ENCODE results near the gene EPB41L2. TPM values are rescaled to one million over a fixed set of nuclear protein-coding genes. Genes with fewer than 3 reads are reported as not detected.

The EPB41L2 gene
- total RNA-seq, 2 donors from 2014 or later = 43.5 to 47.2 TPM

- Histone ChIP-seq H3K36me3 (replicated peaks in 1 of 2; ENCODE audit: insufficient read depth in 1 of 2, low read depth in 2 of 2) (no peaks in the 10 kb centered on the region), H3K4me1 (peaks cover 16% of the 10 kb centered on the region), H3K9me3 (no peaks in the 10 kb centered on the region), H3K4me3 (no peak overlapping the region), H3K27ac (no peak overlapping the region), H3K27me3 (no peaks in the 10 kb centered on the region)
- DNase-seq = no peak
- intact Hi-C loops (cut with DNase I) = no loop called here
- 81 to 95% methylated on average over 4 of the region's 4 CpGs for WGBS, 2 donors
- no peak for TF ChIP-seq CTCF (IDR thresholded peaks at IDR 0.05)
- no peak for TF ChIP-seq POLR2A (IDR thresholded peaks at IDR 0.05)
- ATAC-seq = no peak
Observed at GRCh38 chr6:130931683-130932082, 131.4 kb downstream of the EPB41L2 start.

GRCh38 chr6:130929036-130929678 lies 133.9 kb downstream of the EPB41L2 start:
- no peak overlapping the region for H3K4me3 ChIP-seq
- intact Hi-C loops (cut with DNase I) = no loop called here
- ATAC-seq = no peak
- H3K36me3 ChIP-seq (replicated peaks in 1 of 2; ENCODE audit: insufficient read depth in 1 of 2, low read depth in 2 of 2) = no peaks in the 10 kb centered on the region
- no peaks in the 10 kb centered on the region for H3K9me3 ChIP-seq
- no peaks in the 10 kb centered on the region for H3K27me3 ChIP-seq
- WGBS, 2 donors = 38 to 42% methylated on average over 7 of the region's 7 CpGs
- no peak for DNase-seq
- TF ChIP-seq POLR2A (IDR thresholded peaks at IDR 0.05) (no peak), CTCF (IDR thresholded peaks at IDR 0.05) (no peak)
- H3K4me1 ChIP-seq = peaks cover 9% of the 10 kb centered on the region
- no peak overlapping the region for H3K27ac ChIP-seq

- no peak overlapping the region for H3K27ac ChIP-seq
- ATAC-seq (no peak), DNase-seq (peak in 1 of 4 donors; percentile 33)
- 78 to 90% methylated on average over 6 of the region's 6 CpGs for WGBS, 2 donors
- TF ChIP-seq POLR2A (IDR thresholded peaks at IDR 0.05) (no peak), CTCF (IDR thresholded peaks at IDR 0.05) (no peak)
- no peaks in the 10 kb centered on the region for H3K27me3 ChIP-seq
- H3K36me3 ChIP-seq (replicated peaks in 1 of 2; ENCODE audit: insufficient read depth in 1 of 2, low read depth in 2 of 2) = no peaks in the 10 kb centered on the region
- peaks cover 9% of the 10 kb centered on the region for H3K4me1 ChIP-seq
- H3K9me3 ChIP-seq = no peaks in the 10 kb centered on the region
- intact Hi-C loops (cut with DNase I) = no loop called here
- H3K4me3 ChIP-seq = no peak overlapping the region
Observed at GRCh38 chr6:130928158-130928912, 134.7 kb downstream of the EPB41L2 start.

GRCh38 chr6:130927305-130927704 lies 135.7 kb downstream of the EPB41L2 start:
- DNase-seq (no peak), ATAC-seq (no peak)
- Histone ChIP-seq H3K36me3 (replicated peaks in 1 of 2; ENCODE audit: insufficient read depth in 1 of 2, low read depth in 2 of 2) (no peaks in the 10 kb centered on the region), H3K4me3 (no peak overlapping the region), H3K27ac (no peak overlapping the region), H3K4me1 (peaks cover 9% of the 10 kb centered on the region), H3K9me3 (no peaks in the 10 kb centered on the region), H3K27me3 (no peaks in the 10 kb centered on the region)
- TF ChIP-seq CTCF (IDR thresholded peaks at IDR 0.05) = no peak
- no peak for TF ChIP-seq POLR2A (IDR thresholded peaks at IDR 0.05)
- WGBS, 2 donors = 72 to 88% methylated on average over 2 of the region's 2 CpGs
- intact Hi-C loops (cut with DNase I) = no loop called here

Data from body of pancreas (tissue), 4 donors.